A549 (cell line): ENCODE data around the gene PROB1. TPM values are rescaled to one million over a fixed set of nuclear protein-coding genes. Genes with fewer than 3 reads are reported as not detected.
"Not testable (repeated sequence)": the region's sequence is repeated elsewhere in the genome, so short reads cannot be mapped to it uniquely, and the experiment has no call there.

ENCODE experiments used
- ATAC-seq, 2 experiments: fragments of 200-7000 bp in 1 of 2; fragments of >200 bp in 1 of 2; cut with Nextera tagmentation in 1 of 2; cut with Tn5 transposase in 1 of 2; 3 replicates each; pipeline versions ENCODE4 v1.8.0 to v1.9.1; 2018 to 2020; ENCODE audit warnings: mild to moderate bottlenecking in 1 of 2, moderate library complexity in 1 of 2
- CTCF ChIA-PET: fragments of 300-600 bp; sonication (Branson Sonifier 250); formaldehyde crosslinking; extraction: SDS; loops from one replicate; lab custom pipeline; 2021; ENCODE audit warnings: antibody characterized with exemption, inconsistent platforms; lab: Yijun Ruan, JAX
- POLR2A ChIA-PET: fragments of 350-600 bp; formaldehyde crosslinking; extraction: SDS; loops from one replicate; lab custom pipeline; 2021; ENCODE audit warnings: antibody characterized with exemption, inconsistent platforms; lab: Yijun Ruan, JAX
- DNase-seq, 2 experiments: peaks; one replicate each; pipeline versions ENCODE4 v3.0.0 to v3.0.0-alpha.2; 2011 to 2016; ENCODE audit warnings: low read depth in 1 of 2, low spot score in 1 of 2
- FAIRE-seq: peaks from 2 replicates; lab custom pipeline; 2011; peaks lifted over from hg19 to GRCh38; lab: Jason Lieb, UNC
- H3K27ac ChIP-seq, 2 experiments: fragments of >200 bp; sonication (Bioruptor Twin); formaldehyde crosslinking; 3 replicates each; pipeline ENCODE4 v1.5.1; 2016 to 2017
- H3K4me1 ChIP-seq: fragments of >200 bp; sonication (Bioruptor Twin); formaldehyde crosslinking; 3 replicates; pipeline ENCODE4 v1.6.1; 2016
- H3K4me2 ChIP-seq: fragments of >200 bp; sonication (Bioruptor Twin); formaldehyde crosslinking; 3 replicates; pipeline ENCODE4 v1.6.1; 2016
- H3K4me3 ChIP-seq: fragments of >200 bp; sonication (Bioruptor Twin); formaldehyde crosslinking; 3 replicates; pipeline ENCODE4 v1.5.1; 2016
- H3K9me3 ChIP-seq: fragments of >200 bp; sonication (Bioruptor Twin); formaldehyde crosslinking; 3 replicates; pipeline ENCODE4 v1.6.1; 2016
- E2F6 ChIP-seq: IDR thresholded peaks from 2 replicates; pipeline ENCODE4 v1.6.1; 2012; ENCODE audit warnings: low read depth, borderline replicate concordance
- EHF ChIP-seq: fragments of 250-450 bp; sonication (Bioruptor Pico); IDR thresholded peaks from 2 replicates; pipeline ENCODE4 v1.5.0; 2020; ENCODE audit warnings: mild to moderate bottlenecking
- ELK1 ChIP-seq: fragments of 150-350 bp; IDR thresholded peaks from 2 replicates; pipeline ENCODE4 v1.6.1; 2014; ENCODE audit warnings: low read depth, mild to moderate bottlenecking, low read length
- EP300 ChIP-seq, 2 experiments: fragments of >200 bp; sonication (Bioruptor Twin); formaldehyde crosslinking; IDR thresholded peaks; 2 replicates in 1 of 2; 3 replicates in 1 of 2; pipeline ENCODE4 v1.6.1; 2016 to 2017
- FOXS1 ChIP-seq: fragments of 250-450 bp; sonication (Bioruptor Pico); IDR thresholded peaks from 2 replicates; pipeline ENCODE4 v1.5.0; 2020; ENCODE audit warnings: mild to moderate bottlenecking, moderate library complexity
- KDM5A ChIP-seq: fragments of 200-600 bp; sonication (generic); IDR thresholded peaks from 2 replicates; pipeline ENCODE4 v1.6.1; 2016; ENCODE audit warnings: antibody characterized with exemption, mild to moderate bottlenecking
- NPAS2 ChIP-seq: fragments of 250-450 bp; sonication (Bioruptor Pico); IDR thresholded peaks from 2 replicates; pipeline ENCODE4 v1.8.0; 2022; ENCODE audit warnings: mild to moderate bottlenecking, moderate library complexity, borderline replicate concordance
- PHF8 ChIP-seq: fragments of 200-600 bp; sonication (generic); IDR thresholded peaks from 2 replicates; pipeline ENCODE4 v1.6.1; 2016; ENCODE audit warnings: low read depth, mild to moderate bottlenecking, antibody characterized with exemption, moderate library complexity, borderline replicate concordance
- POLR2A ChIP-seq: IDR thresholded peaks from 2 replicates; pipeline ENCODE4 v1.6.1; 2012; ENCODE audit warnings: mild to moderate bottlenecking, low read length
- RARB ChIP-seq: fragments of 250-450 bp; sonication (Bioruptor Pico); IDR thresholded peaks from 2 replicates; pipeline ENCODE4 v1.8.0; 2021; ENCODE audit warnings: mild to moderate bottlenecking, moderate library complexity
- RCOR1 ChIP-seq: fragments of 150-350 bp; IDR thresholded peaks from 2 replicates; pipeline ENCODE4 v1.6.1; 2014; ENCODE audit warnings: antibody characterized with exemption, low read length, low read depth
- RNF2 ChIP-seq: fragments of 200-600 bp; sonication (generic); IDR thresholded peaks from 2 replicates; pipeline ENCODE4 v1.6.1; 2016; ENCODE audit warnings: low read depth, mild to moderate bottlenecking, antibody characterized with exemption, moderate library complexity, borderline replicate concordance
- SREBF2 ChIP-seq: fragments of 450-650 bp; IDR thresholded peaks from 2 replicates; pipeline ENCODE4 v1.6.1; 2014; ENCODE audit warnings: mild to moderate bottlenecking, moderate library complexity
- ZSCAN20 ChIP-seq: fragments of 250-450 bp; sonication (Bioruptor Pico); IDR thresholded peaks from 2 replicates; pipeline ENCODE4 v1.8.0; 2022; ENCODE audit warnings: mild to moderate bottlenecking, moderate library complexity
- whole genome bisulfite sequencing: methylation state at CpG from one replicate; pipeline ENCODE4 v1.1.6; 2017; ENCODE audit errors: missing lambda C conversion rate; 5-methylcytosine and 5-hydroxymethylcytosine counted together
- polyA plus RNA-seq, 4 experiments: library from polyadenylated mRNA; depleted of rRNA in 3 of 4; stranded (reverse); fragments of >200 nt; fragmentation: RNase III in 1 of 4; extraction: RNeasy Plus Mini Kit Qiagen cat#74134 plus additional on column Dnase treatment in 1 of 4; gene quantifications; 2 replicates in 3 of 4; 3 replicates in 1 of 4; pipeline ENCODE4 v1.2.3, GENCODE V29; 2011 to 2017

Gene PROB1
- polyA plus RNA-seq, 2 of the 4 experiments (the other 2 are of a cell fraction): 0.23 to 0.48 TPM

DNA sequence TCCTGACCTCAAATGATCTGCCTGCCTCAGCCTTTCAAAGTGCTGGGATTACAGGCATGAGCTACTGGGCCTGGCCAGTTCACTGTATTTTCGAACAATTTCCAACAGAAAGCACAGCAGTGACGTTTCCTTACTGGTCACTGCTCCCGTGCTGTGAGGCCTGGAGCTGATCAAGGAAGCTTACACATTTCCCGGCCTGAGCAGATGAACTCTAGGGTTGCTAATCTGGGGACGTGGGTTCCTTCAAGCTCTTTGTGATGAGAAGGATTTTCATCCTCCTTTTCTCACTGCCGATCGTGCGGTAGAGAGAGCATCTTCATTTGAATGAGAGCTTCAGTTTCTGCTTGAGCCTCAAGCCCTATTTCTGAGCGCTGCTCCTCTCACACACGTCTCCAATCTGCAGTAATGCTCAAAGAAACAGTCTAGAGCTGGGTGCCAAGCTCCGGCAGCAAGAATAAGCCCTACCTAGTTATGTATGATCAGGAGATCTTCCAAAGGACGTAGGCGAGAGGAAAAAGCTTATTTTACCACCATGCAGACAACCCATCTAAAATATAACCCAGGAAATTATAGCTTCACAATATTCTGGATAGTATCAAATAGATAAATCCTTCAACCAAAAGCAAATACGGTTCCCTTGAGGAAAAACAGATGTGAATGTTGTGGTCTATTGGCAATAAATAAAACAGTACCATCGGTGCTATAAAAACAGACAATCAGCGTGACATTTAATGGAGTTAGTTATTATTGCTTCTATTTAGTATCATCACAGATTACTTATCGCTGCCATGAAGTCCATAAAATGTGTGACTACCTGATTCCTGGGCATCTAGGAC is 16.3 kb upstream of the PROB1 start:
- no peaks in the 10 kb centered on the region for H3K4me1 ChIP-seq
- no peak for ATAC-seq
- 73% methylated on average over 17 of the region's 17 CpGs for WGBS

DNA sequence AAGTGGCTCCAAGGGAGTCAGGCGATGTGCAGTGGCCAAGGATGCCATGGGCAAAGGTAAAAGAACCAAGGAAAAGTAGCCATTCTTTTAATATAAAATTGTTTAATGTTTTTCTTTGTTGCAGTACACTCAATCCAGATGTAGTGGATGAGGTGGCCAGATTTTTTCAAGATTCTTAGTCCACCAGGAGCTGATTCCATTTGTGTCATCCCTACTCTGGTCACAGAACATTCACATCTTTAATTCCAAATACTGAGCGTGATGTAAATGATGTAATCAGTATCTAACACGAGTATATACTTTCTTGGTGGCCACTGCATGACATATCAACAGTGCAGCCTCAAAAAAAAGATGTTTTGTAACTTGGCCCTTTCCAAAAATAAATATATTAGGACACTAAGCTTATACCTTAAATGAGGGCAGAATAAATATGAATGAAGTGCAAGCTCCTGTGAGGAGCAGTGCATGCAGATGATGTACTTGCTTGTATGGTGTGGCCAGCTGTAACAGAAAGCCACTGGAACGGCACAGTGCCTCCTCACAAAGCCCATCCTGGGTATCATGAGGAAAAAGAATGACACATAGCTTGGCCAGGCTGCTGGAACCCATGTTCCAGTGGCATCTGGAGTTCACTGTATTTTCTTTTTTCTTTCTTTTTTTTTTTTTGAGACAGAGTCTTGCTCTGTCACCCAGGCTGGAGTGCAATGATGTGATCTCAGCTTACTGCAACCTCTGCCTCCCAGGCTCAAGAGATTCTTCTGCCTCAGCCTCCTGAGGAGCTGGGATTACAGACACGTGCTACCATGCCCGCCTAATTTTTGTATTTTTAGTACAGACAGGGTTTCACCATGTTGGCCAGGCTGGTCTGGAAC is 15.5 kb upstream of the PROB1 start:
- POLR2A ChIA-PET: interaction anchor here (1.5 kb wide), 1 partner anchor 151 kb away, joined by 3 read pairs; the partner anchor contains the start of gene UBE2D2
- DNase-seq (no peak), ATAC-seq (no peak), FAIRE-seq (no peak)
- Histone ChIP-seq H3K27ac (no peak overlapping the region), H3K4me2 (no peak overlapping the region), H3K4me1 (no peaks in the 10 kb centered on the region), H3K9me3 (no peaks in the 10 kb centered on the region), H3K4me3 (no peak overlapping the region)
- TF ChIP-seq SREBF2 (no peak), POLR2A (no peak)
- CTCF ChIA-PET: interaction anchor here (1.0 to 4.9 kb wide), 5 partner anchors 11 to 355 kb away, joined by 3 to 57 read pairs (median 6); no protein-coding TSS in a partner anchor
- 52% methylated on average over 6 of the region's 6 CpGs for WGBS

More for the DNA sequence above, 16.3 kb upstream of the PROB1 start:
- ChIA-PET CTCF (interaction anchor here (1.0 to 4.9 kb wide), 5 partner anchors 10 to 141 kb away, joined by 3 to 57 read pairs (median 3); partner anchors contain the start of gene DNAJC18), POLR2A (interaction anchor here (1.5 kb wide), 1 partner anchor 150 kb away, joined by 3 read pairs; the partner anchor contains the start of gene UBE2D2)
- TF ChIP-seq RARB (CRISPR knock-in tag) (no peak), FOXS1 (CRISPR knock-in tag) (no peak), EHF (CRISPR knock-in tag) (no peak), RCOR1 (no peak), PHF8 (no peak)
- no peak for DNase-seq
- no peak for FAIRE-seq
- no peaks in the 10 kb centered on the region for H3K9me3 ChIP-seq
- no peak overlapping the region for H3K4me2 ChIP-seq
- H3K27ac ChIP-seq: no peak overlapping the region
- no peak overlapping the region for H3K4me3 ChIP-seq

GRCh38 chr5:139409116-139409515 is 14.2 kb upstream of the PROB1 start:
- H3K4me1 ChIP-seq, ATAC-seq, H3K27ac ChIP-seq, POLR2A ChIA-PET, FAIRE-seq, H3K9me3 ChIP-seq, H3K4me2 ChIP-seq, DNase-seq, H3K4me3 ChIP-seq: not testable (repeated sequence)
- 77% methylated on average over 5 of the region's 5 CpGs for WGBS
- CTCF ChIA-PET: interaction anchor here (1.5 to 4.9 kb wide), 4 partner anchors 12 to 356 kb away, joined by 4 to 57 read pairs (median 10); no protein-coding TSS in a partner anchor

DNA sequence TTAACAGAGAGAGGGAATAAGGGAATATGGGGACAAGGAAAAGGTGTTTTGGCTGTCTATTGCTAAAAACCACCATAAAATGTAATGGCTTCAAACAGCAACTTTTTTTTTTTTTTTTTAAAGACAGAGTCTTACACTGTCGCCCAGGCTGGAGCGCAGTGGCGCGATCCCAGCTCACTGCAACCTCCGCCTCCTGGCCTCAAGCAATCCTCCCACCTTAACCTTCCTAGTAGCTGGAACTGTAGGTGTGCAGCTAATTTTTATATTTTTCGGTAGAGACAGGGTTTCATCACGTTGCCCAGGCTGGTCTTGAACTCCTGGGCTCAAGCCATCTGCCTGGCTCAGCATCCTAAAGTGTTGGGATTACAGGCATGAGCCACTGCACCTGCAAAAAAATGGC is 13.3 kb upstream of the PROB1 start:
- DNase-seq (no peak), FAIRE-seq (no peak)

More for the DNA sequence above, 13.3 kb upstream of the PROB1 start:
- TF ChIP-seq KDM5A (no peak), E2F6 (no peak), RNF2 (no peak), ZSCAN20 (no peak), ELK1 (no peak), NPAS2 (no peak), EP300 (IDR thresholded peaks at IDR 0.05) (no peak), RCOR1 (no peak)
- peaks cover 8% of the 10 kb centered on the region for H3K4me1 ChIP-seq
- ATAC-seq: no peak
- no peak overlapping the region for H3K4me2 ChIP-seq
- WGBS: 89% methylated on average over 7 of the region's 7 CpGs
- no peak overlapping the region for H3K27ac ChIP-seq
- ChIA-PET CTCF (interaction anchor here (0.6 to 6.1 kb wide), 3 partner anchors 14 to 72 kb away, joined by 3 to 48 read pairs (median 4); no protein-coding TSS in a partner anchor), POLR2A (no interaction called here)
- H3K4me3 ChIP-seq: no peak overlapping the region
- H3K9me3 ChIP-seq: no peaks in the 10 kb centered on the region
